ENCODE data around the gene PPM1E. TPM values are rescaled to one million over a fixed set of nuclear protein-coding genes. Genes with fewer than 3 reads are reported as not detected.

PPM1E gene
- total RNA-seq, 2 donors from 2014 or later = not detected

- ATAC-seq = no peak
- Mint-ChIP-seq H3K36me3 (peaks cover 5% of the 10 kb centered on the region), H3K27me3 (no peaks in the 10 kb centered on the region), H3K9me3 (no peaks in the 10 kb centered on the region), H3K4me3 (no peak overlapping the region), H3K27ac (no peak overlapping the region), H3K4me1 (ENCODE audit: low read depth in 2 of 2) (peaks cover 0 to 14% of the 10 kb centered on the region in 2 donors)
- no peak for DNase-seq (ENCODE audit: low spot score)
Measured at GRCh38 chr17:58989629-58990028, 234.0 kb downstream of the PPM1E start.

DNA sequence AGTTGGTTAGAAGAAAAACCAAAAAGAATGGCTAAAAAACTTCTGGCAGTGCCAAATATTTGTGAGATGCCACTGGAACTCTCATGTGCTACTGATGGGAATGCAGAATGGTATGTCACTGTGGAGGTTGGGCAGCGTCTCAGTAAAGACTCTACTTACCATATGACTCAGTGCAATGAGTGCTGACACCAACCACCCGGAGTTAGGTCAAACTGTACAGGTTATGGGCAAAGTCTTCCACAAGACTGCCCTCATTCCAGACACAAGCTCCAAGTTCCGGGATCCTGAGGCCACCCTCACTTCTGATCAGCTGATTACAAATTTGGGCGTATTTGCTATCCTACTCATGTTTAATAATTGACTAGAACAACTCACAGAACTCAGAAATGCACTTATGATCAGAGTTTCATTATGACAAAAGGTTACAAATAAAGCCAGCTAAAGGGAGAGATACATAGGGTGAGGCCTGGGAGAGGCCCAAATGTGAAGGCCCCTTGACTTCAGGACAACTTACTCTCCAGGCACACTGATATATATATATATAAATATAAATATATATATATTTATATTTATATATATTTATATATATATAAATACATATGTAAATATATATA lies 236.2 kb downstream of the PPM1E start:
- Mint-ChIP-seq H3K4me1 (ENCODE audit: low read depth in 2 of 2) (peaks cover 0 to 14% of the 10 kb centered on the region in 2 donors), H3K27me3 (no peaks in the 10 kb centered on the region), H3K9me3 (no peaks in the 10 kb centered on the region), H3K36me3 (peaks cover 5% of the 10 kb centered on the region), H3K27ac (peak overlapping the region in 1 of 2 donors; percentile 62), H3K4me3 (no peak overlapping the region)
- ATAC-seq (peak in 1 of 2 donors; percentile 87), DNase-seq (ENCODE audit: low spot score) (no peak)

DNA sequence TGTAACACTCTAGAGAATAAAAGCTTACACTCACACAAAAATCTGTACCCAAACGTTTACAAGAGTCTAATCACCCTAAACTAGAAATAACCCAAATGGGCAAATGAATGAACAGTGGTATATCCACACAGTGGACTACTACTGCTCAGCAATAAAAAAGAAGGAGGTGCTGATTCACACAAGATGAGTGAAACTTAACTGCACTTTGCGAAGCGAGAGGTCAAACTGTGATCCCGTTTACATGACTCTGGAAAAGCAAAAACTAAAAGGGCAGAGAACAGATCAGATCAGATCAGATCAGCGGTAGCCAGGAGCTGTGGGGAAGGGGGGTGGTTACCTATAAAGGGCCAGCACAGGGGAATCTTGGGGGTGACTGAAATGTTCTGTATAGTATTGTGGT lies 237.7 kb downstream of the PPM1E start:
- Mint-ChIP-seq H3K27ac (peak overlapping the region in 1 of 2 donors; percentile 62), H3K9me3 (no peaks in the 10 kb centered on the region), H3K36me3 (peaks cover 16% of the 10 kb centered on the region), H3K4me3 (no peak overlapping the region), H3K27me3 (no peaks in the 10 kb centered on the region), H3K4me1 (ENCODE audit: low read depth in 2 of 2) (peaks cover 0 to 14% of the 10 kb centered on the region in 2 donors)
- ATAC-seq = no peak
- DNase-seq (ENCODE audit: low spot score) = no peak

DNA sequence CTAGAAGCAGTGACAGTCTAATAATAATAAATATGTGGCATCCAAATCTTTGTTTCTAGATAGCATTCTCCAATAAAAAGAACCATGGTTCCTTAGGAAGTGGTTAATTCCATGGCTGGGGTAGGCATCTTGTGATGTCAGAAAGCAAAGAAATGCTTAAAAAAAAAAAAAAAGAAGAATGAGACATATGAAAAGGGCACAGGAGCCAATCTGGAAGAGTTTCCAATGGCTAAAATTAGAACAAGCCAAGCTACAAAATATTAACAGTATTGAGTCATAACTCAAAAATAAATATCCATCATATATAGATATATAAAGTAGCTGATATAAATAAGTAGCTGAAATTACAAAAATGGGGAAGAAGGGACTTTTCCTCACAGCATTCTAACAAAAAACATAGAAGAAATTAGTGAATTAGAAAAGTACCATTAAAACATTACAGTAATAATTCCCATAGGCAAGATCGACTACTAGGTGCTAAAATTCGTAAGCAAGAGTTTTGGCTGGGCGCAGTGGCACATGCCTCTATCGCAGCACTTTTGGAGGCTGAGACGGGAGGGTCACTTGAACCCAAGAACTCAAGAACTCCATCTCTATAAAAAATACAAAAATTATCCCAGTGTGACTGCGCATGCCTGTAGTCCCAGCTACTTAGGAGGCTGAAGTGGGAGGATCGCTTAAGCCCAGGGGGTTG lies 239.7 kb downstream of the PPM1E start:
- DNase-seq (ENCODE audit: low spot score) (no peak), ATAC-seq (no peak)
- no peak overlapping the region for H3K27ac Mint-ChIP-seq
- H3K36me3 Mint-ChIP-seq = peaks cover 23% of the 10 kb centered on the region
- no peaks in the 10 kb centered on the region for H3K9me3 Mint-ChIP-seq
- H3K4me1 Mint-ChIP-seq (ENCODE audit: low read depth in 2 of 2) = peaks cover 0 to 14% of the 10 kb centered on the region in 2 donors
- H3K4me3 Mint-ChIP-seq = no peak overlapping the region
- no peaks in the 10 kb centered on the region for H3K27me3 Mint-ChIP-seq

GRCh38 chr17:58996968-58997367 lies 241.3 kb downstream of the PPM1E start:
- DNase-seq (ENCODE audit: low spot score) = no peak
- Mint-ChIP-seq H3K9me3 (no peaks in the 10 kb centered on the region), H3K4me3 (no peak overlapping the region), H3K4me1 (ENCODE audit: low read depth in 2 of 2) (peaks cover 3 to 17% of the 10 kb centered on the region in 2 donors), H3K27ac (peak overlapping the region in 1 of 2 donors; percentile 55), H3K36me3 (peaks cover 23% of the 10 kb centered on the region), H3K27me3 (no peaks in the 10 kb centered on the region)
- ATAC-seq = no peak

GRCh38 chr17:58997756-58998553 lies 242.3 kb downstream of the PPM1E start:
- DNase-seq (ENCODE audit: low spot score) (no peak), ATAC-seq (no peak)
- peak overlapping the region in 1 of 2 donors; percentile 55 for H3K27ac Mint-ChIP-seq
- H3K9me3 Mint-ChIP-seq = no peaks in the 10 kb centered on the region
- no peak overlapping the region for H3K4me3 Mint-ChIP-seq
- peaks cover 23% of the 10 kb centered on the region for H3K36me3 Mint-ChIP-seq
- H3K4me1 Mint-ChIP-seq (ENCODE audit: low read depth in 2 of 2) = peaks cover 3 to 12% of the 10 kb centered on the region in 2 donors
- H3K27me3 Mint-ChIP-seq = no peaks in the 10 kb centered on the region

GRCh38 chr17:58998871-58999270 lies 243.2 kb downstream of the PPM1E start:
- H3K27ac Mint-ChIP-seq = peak overlapping the region in 1 of 2 donors; percentile 55
- H3K36me3 Mint-ChIP-seq = peaks cover 18% of the 10 kb centered on the region
- H3K4me1 Mint-ChIP-seq (ENCODE audit: low read depth in 2 of 2) = peaks cover 3 to 7% of the 10 kb centered on the region in 2 donors

DNA sequence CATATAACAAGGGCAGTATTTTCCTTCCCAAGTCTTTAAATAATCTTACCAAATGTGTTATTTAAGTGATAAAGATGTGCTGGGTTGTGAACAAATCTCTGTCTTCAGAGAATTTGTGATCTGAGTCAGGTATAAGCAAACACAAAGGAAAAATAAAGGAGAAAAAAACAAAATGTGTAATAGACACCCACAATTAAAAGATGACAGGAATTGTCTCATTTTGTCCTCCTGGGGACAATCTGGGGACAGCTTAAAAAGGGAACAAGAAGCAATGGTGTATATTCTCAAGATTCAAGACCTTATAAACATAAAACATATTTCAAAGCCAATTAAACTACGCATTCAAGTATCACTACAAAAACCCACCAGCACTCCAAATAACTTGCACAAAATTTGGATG lies 243.8 kb downstream of the PPM1E start:
- H3K36me3 Mint-ChIP-seq = peaks cover 18% of the 10 kb centered on the region
- peak overlapping the region; percentile 33 to 80 for H3K27ac Mint-ChIP-seq
- no peak overlapping the region for H3K4me3 Mint-ChIP-seq
- no peaks in the 10 kb centered on the region for H3K27me3 Mint-ChIP-seq
- no peak for DNase-seq (ENCODE audit: low spot score)
- ATAC-seq = no peak
- H3K9me3 Mint-ChIP-seq = no peaks in the 10 kb centered on the region
- H3K4me1 Mint-ChIP-seq (ENCODE audit: low read depth in 2 of 2) = peaks cover 3 to 7% of the 10 kb centered on the region in 2 donors

More at GRCh38 chr17:58998871-58999270, 243.2 kb downstream of the PPM1E start:
- Mint-ChIP-seq H3K9me3 (no peaks in the 10 kb centered on the region), H3K4me3 (no peak overlapping the region), H3K27me3 (no peaks in the 10 kb centered on the region)
- no peak for ATAC-seq
- no peak for DNase-seq (ENCODE audit: low spot score)

DNA sequence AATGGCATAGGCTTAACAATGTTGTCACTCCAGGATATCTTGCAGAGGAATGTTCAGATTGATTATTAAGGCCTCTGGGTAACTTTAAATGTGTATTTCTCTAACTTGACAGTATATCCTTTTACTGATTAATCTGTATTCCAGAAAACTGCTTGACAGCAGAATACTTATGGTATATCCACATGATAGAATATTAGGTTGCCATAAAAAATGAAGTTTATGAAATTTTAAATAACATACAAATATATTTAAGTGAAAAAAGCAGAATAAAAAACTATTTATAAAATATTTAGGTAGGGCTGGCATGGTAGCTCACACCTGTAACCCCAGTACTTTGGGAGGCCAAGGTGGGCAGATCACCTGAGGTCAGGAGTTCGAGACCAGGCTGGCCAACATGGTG lies 244.4 kb downstream of the PPM1E start:
- Mint-ChIP-seq H3K4me3 (peak overlapping the region; percentile 80), H3K27ac (peak overlapping the region; percentile 80 to 88), H3K27me3 (no peaks in the 10 kb centered on the region), H3K4me1 (ENCODE audit: low read depth in 2 of 2) (peaks cover 5 to 11% of the 10 kb centered on the region in 2 donors), H3K36me3 (peaks cover 18% of the 10 kb centered on the region), H3K9me3 (no peaks in the 10 kb centered on the region)
- ATAC-seq (no peak), DNase-seq (ENCODE audit: low spot score) (no peak)

- peak; percentile 85 to 99 for ATAC-seq
- no peaks in the 10 kb centered on the region for H3K9me3 Mint-ChIP-seq
Measured at GRCh38 chr17:59001158-59001814, 245.6 kb downstream of the PPM1E start.

GRCh38 chr17:59002126-59002525 lies 246.5 kb downstream of the PPM1E start:
- peak overlapping the region; percentile 80 for H3K4me3 Mint-ChIP-seq
- no peak for ATAC-seq
- H3K36me3 Mint-ChIP-seq = peaks cover 18% of the 10 kb centered on the region
- DNase-seq (ENCODE audit: low spot score) = no peak
- no peaks in the 10 kb centered on the region for H3K27me3 Mint-ChIP-seq
- H3K27ac Mint-ChIP-seq = peak overlapping the region; percentile 80 to 88
- H3K4me1 Mint-ChIP-seq (ENCODE audit: low read depth in 2 of 2) = peaks cover 5 to 11% of the 10 kb centered on the region in 2 donors
- H3K9me3 Mint-ChIP-seq = no peaks in the 10 kb centered on the region

More at GRCh38 chr17:59001158-59001814, 245.6 kb downstream of the PPM1E start:
- peaks cover 18% of the 10 kb centered on the region for H3K36me3 Mint-ChIP-seq
- peaks cover 5 to 11% of the 10 kb centered on the region in 2 donors for H3K4me1 Mint-ChIP-seq (ENCODE audit: low read depth in 2 of 2)
- H3K27ac Mint-ChIP-seq = peak overlapping the region; percentile 80 to 88
- peak; percentile 66 for DNase-seq (ENCODE audit: low spot score)
- no peaks in the 10 kb centered on the region for H3K27me3 Mint-ChIP-seq
- H3K4me3 Mint-ChIP-seq = peak overlapping the region; percentile 80

GRCh38 chr17:59002848-59003247 lies 247.2 kb downstream of the PPM1E start:
- Mint-ChIP-seq H3K27ac (peak overlapping the region; percentile 31 to 67), H3K27me3 (no peaks in the 10 kb centered on the region), H3K4me1 (ENCODE audit: low read depth in 2 of 2) (peaks cover 5 to 11% of the 10 kb centered on the region in 2 donors), H3K4me3 (no peak overlapping the region), H3K36me3 (peaks cover 12% of the 10 kb centered on the region), H3K9me3 (no peaks in the 10 kb centered on the region)
- DNase-seq (ENCODE audit: low spot score) (no peak), ATAC-seq (no peak)

- Mint-ChIP-seq H3K27ac (peak overlapping the region; percentile 52 to 67), H3K4me1 (ENCODE audit: low read depth in 2 of 2) (peaks cover 5 to 11% of the 10 kb centered on the region in 2 donors), H3K4me3 (no peak overlapping the region), H3K27me3 (no peaks in the 10 kb centered on the region), H3K36me3 (peaks cover 5% of the 10 kb centered on the region), H3K9me3 (no peaks in the 10 kb centered on the region)
- DNase-seq (ENCODE audit: low spot score) (no peak), ATAC-seq (no peak)
Measured at GRCh38 chr17:59003860-59004259, 248.2 kb downstream of the PPM1E start.

Data from natural killer cell treated with Interleukin-12 subunit alpha and Interleukin-12 subunit beta and Interleukin-15 and Interleukin-18, amount 100 ng/mL, for 72 hours (primary cell).